ENCODE results near the gene LBP. TPM values are rescaled to one million over a fixed set of nuclear protein-coding genes. Genes with fewer than 3 reads are reported as not detected.

LBP gene
- total and polyA plus RNA-seq, 2 of the 13 experiments (the other 11 are each of a cell fraction or from before 2014, with no cell fraction given), result 0.07 to 0.20 TPM

- CTCF ChIA-PET (ENCODE audit: low intra/inter-chr PET ratio, low total read pairs), result interaction anchor here (1.1 kb wide), 1 partner anchor 54 kb away, joined by 3 read pairs; no protein-coding TSS in a partner anchor
- no peak overlapping the region for H3K9ac ChIP-seq (ENCODE audit: insufficient read depth, low read depth, low read length)
- no peaks in the 10 kb centered on the region for H4K20me1 ChIP-seq (ENCODE audit: insufficient read depth, low read length)
- no peak overlapping the region for H3K27ac ChIP-seq (ENCODE audit: extremely low read length, insufficient read depth, low read length)
- peaks cover 6% of the 10 kb centered on the region; the same call in 1 of the 2 replicates for H3K4me1 ChIP-seq (ENCODE audit: insufficient read depth, low read length)
- in situ Hi-C loops (cut with HindIII; ENCODE audit: extremely low pct_ligation_motif_present, low pct_unique_long_range_greater_than_20kb), result no loop called here
- no peaks in the 10 kb centered on the region for H3K79me2 ChIP-seq (ENCODE audit: insufficient read depth, low read length)
- TF ChIP-seq ZNF12 (CRISPR knock-in tag; IDR thresholded peaks at IDR 0.05), result no peak
- no peak for TF ChIP-seq POGZ (CRISPR knock-in tag; IDR thresholded peaks at IDR 0.05)
- TF ChIP-seq ZNF749 (CRISPR knock-in tag; IDR thresholded peaks at IDR 0.05; ENCODE audit: borderline replicate concordance), result no peak
- TF ChIP-seq ZNF407 (CRISPR knock-in tag; IDR thresholded peaks at IDR 0.05; ENCODE audit: not compliant biosample characterization), result no peak
- no peak for TF ChIP-seq POGK (CRISPR knock-in tag; conservative IDR thresholded peaks at IDR 0.05)
- no peak for TF ChIP-seq SRY (CRISPR knock-in tag; IDR thresholded peaks at IDR 0.05)
- TF ChIP-seq ATF7-NPFF (CRISPR knock-in tag; IDR thresholded peaks at IDR 0.05; ENCODE audit: low read depth), result no peak
- TF ChIP-seq DNMT1 (CRISPR knock-in tag; IDR thresholded peaks at IDR 0.05), result no peak
- no peak for TF ChIP-seq ATF4 (CRISPR knock-in tag; IDR thresholded peaks at IDR 0.05)
- no peak for TF ChIP-seq RORA (CRISPR knock-in tag; IDR thresholded peaks at IDR 0.05)
- TF ChIP-seq ZNF572 (CRISPR knock-in tag; IDR thresholded peaks at IDR 0.05), result no peak
- TF ChIP-seq MYC (CRISPR knock-in tag; IDR thresholded peaks at IDR 0.05; ENCODE audit: borderline replicate concordance), result no peak
- H3K36me3 ChIP-seq (replicated peaks in 1 of 2; ENCODE audit: control insufficient read depth in 1 of 2, insufficient read depth in 2 of 2, low read length in 2 of 2), result no peaks in the 10 kb centered on the region
- peaks cover 2 to 30% of the 10 kb centered on the region in 2 experiments; a peak in 3 of 5 replicates for H3K27me3 ChIP-seq (ENCODE audit: control insufficient read depth in 1 of 2, insufficient read depth in 2 of 2, low read length in 2 of 2)
- H2AFZ ChIP-seq (ENCODE audit: low read length), result no peak overlapping the region
- no peak overlapping the region for H3K4me2 ChIP-seq (ENCODE audit: low read depth, low read length)
- no peak for DNase-seq (ENCODE audit: low spot score)
- BruUV-seq (replicated peaks), result no TSS peak
- WGBS (ENCODE audit: low lambda C conversion rate), result 20% methylated on average over 11 of the region's 11 CpGs
- H3K4me3 ChIP-seq (replicated peaks in 1 of 3; ENCODE audit: insufficient read depth in 1 of 3, low read depth in 2 of 3, low read length in 3 of 3), result no peak overlapping the region
- intact Hi-C loops (cut with micrococcal nuclease; ENCODE audit: unreplicated experiment), result no loop called here
- FAIRE-seq, result no peak
- ATAC-seq, result no peak
- POLR2A ChIA-PET, result no interaction called here
- no peaks in the 10 kb centered on the region for H3K9me3 ChIP-seq (ENCODE audit: low read length)
Observed at GRCh38 chr20:38302786-38303185, 43.5 kb upstream of the LBP start.
